C4-2B (cell line): ENCODE measurements around the gene HERC4.
A peak's percentile ranks its signal among the peaks of the same experiment; 100 is the strongest.

Experiments
- H3K27ac ChIP-seq: fragments of 450-650 bp; 2 replicates; pipeline ENCODE4 v1.5.1; 2017
- ZFX ChIP-seq: fragments of 450-650 bp; IDR thresholded peaks from 2 replicates; pipeline ENCODE4 v1.6.1; 2017
- TF ChIP-seq, protein P1 (sequence below): fragments of 450-650 bp; conservative IDR thresholded peaks from 2 replicates; pipeline ENCODE4 v1.5.1; 2017; ENCODE audit warnings: mild to moderate bottlenecking

The HERC4 gene

DNA sequence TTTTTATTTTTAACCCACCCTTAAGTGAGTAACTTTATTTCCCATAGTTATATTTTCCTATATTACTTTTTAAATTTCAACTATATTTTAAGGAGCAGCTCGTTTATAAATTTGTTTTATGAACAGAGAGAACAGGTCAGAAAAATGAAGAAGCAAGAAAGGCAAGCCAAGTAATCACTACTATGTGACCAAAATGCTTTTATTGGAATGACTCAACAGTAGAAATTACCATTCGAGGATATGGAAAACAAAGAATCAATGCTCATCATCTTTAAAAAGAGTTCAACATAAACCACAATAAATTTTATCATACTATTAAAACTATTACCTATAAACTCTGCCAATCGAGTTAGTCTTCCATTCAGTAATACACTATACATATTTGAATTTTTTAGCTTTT, 7.6 kb downstream of the HERC4 start:
- TF ChIP-seq, protein P1, sequence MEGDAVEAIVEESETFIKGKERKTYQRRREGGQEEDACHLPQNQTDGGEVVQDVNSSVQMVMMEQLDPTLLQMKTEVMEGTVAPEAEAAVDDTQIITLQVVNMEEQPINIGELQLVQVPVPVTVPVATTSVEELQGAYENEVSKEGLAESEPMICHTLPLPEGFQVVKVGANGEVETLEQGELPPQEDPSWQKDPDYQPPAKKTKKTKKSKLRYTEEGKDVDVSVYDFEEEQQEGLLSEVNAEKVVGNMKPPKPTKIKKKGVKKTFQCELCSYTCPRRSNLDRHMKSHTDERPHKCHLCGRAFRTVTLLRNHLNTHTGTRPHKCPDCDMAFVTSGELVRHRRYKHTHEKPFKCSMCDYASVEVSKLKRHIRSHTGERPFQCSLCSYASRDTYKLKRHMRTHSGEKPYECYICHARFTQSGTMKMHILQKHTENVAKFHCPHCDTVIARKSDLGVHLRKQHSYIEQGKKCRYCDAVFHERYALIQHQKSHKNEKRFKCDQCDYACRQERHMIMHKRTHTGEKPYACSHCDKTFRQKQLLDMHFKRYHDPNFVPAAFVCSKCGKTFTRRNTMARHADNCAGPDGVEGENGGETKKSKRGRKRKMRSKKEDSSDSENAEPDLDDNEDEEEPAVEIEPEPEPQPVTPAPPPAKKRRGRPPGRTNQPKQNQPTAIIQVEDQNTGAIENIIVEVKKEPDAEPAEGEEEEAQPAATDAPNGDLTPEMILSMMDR: no peak
- no peak for TF ChIP-seq ZFX
- H3K27ac ChIP-seq: no peak overlapping the region

DNA sequence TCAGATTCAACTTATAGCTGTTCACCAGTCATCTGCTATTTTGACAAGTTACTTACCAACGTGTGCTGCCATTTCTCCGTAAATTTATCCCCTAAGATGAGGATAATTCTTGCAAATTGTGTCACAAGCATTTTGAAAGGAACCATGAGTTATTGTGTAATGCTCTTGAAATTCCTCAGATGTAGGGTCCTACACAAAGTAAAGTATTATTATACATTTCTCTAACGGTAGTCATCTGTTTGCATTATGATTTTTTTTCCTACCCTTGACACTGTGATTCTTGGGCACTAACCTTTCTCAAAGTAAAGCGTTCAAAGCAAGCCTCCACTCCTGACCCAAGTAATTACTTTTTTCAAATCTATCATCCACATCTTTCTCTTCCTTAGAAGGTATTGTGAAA, 8.1 kb downstream of the HERC4 start:
- TF ChIP-seq, protein P1: no peak
- no peak for TF ChIP-seq ZFX
- no peak overlapping the region for H3K27ac ChIP-seq

DNA sequence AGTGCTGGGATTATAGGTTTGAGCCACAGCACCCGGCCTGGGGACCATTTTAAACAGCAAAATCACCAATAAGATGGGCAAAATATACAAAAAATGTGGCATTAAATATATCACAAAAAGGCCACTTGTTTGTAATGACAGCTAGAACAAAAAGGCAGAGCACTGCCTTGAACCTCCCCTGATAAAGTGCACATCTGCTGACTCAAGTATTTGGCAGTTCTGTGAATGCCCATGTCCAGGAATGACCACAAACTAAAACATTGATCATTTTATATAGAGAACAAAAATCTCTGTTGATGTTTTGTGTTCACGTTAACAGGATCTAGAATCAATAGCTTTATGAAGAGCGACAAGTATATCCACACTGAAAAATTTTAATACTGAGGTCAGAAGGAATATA, 21.5 kb downstream of the HERC4 start:
- TF ChIP-seq ZFX: no peak
- TF ChIP-seq, protein P1: no peak
- H3K27ac ChIP-seq: no peak overlapping the region

DNA sequence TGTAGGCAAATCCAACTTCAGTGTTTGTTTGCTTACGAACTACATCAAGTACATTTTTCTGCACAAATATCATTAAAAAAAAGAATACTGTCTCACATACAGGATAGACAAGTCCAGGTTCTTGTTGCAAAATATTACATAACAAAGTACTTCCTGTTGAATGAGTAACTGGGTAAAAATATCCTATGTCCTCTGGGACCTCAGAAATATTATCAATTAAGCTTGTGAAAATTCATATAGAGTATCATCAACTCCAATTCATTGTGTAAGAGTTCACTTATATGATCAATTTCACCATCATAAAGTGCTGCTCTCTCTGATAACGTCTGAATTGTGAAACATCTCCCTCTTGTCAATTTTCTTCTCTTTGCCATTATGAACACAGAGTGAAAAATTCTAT, 22.6 kb downstream of the HERC4 start:
- no peak overlapping the region for H3K27ac ChIP-seq
- TF ChIP-seq, protein P1: no peak
- TF ChIP-seq ZFX: no peak

DNA sequence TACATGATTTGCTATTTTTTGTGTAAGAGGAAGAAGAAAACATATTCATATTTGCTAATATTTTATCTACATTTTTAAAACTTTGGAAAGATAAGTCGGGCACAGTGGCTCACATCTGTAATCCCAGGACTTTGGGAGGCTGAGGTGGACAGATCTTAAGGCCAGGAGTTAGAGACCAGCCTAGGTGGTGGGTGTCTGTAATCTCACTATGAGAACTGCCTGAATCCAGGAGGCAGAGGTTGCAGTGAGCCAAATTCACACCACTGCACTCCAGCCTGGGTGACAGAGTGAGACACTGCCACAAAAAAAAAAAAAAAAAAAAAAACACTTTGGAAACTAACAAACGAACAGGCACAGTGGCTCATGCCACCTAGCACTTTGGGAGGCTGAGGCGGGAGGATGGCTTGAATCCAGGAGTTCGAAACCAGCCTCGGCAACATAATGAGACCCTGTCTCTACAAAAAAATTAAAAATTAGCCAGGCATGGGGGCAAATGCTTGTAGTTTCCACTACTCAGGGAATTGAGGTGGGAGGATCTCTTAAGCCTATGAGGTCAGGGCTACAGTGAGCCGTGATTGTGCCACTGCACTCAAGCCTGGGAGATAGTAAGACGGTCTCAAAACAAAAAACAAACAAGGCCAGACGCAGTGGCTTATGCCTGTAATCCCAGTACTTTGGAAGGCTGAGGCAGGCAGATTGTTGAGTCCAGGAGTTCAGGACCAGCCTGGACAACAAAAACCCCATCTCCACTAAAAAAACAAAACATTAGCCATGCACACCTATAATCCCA, 25.6 kb downstream of the HERC4 start:
- TF ChIP-seq, protein P1: no peak
- no peak for TF ChIP-seq ZFX
- H3K27ac ChIP-seq: no peak overlapping the region

DNA sequence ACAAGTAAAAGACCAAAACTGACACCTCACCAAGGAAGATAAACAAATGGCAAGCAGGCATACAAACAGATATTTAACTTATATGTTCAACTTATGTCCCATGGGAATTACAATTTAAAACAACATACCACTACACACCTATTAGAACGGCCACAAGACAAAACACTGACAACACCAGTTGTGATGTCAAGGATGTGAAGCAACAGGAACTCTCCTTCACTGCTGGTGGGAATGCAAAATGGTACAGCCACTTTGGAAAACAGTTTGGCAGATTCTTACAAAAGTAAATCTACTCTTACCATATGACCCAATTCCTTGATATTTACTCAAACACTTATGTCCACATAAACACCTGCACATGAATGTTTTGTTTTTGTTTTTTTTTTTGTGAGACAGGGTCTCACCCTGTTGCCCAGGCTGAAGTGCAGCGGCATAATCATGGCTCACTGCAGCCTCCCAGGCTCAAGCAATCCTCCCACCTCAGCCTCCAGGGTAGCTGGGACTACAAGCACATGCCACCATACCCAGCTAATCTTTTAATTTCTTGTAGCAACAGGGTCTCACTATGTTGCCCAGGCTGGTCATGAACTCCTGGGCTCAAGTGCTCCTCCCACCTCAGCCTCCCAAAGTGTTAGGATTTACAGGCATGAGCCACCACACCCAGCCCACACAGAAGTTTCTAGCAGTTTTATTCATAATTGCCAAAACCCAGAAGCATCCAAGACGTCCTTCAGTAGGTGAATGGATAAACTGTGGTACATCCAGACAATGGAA, 27.3 kb downstream of the HERC4 start:
- TF ChIP-seq, protein P1: no peak
- no peak for TF ChIP-seq ZFX
- peak overlapping the region; percentile 26; the same call in 1 of the 2 replicates for H3K27ac ChIP-seq

DNA sequence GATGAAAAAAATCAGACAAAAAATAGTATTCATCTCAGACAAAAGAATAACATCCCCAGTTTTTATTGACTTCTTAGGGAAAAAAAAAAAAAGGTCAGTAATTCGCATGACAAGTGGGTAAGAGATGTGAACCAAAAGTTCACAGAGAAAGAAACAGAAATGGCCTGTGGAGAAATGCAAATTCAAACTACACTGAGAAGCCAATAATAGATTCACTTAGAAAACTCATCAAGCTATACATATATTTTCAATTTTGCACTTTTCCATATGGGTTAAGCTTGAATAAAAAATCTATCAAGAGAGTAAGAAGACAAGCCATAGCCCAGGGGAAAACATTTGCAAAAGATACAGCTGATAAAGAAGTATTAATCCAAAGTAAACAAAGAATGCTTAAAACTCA, 28.0 kb downstream of the HERC4 start:
- no peak overlapping the region for H3K27ac ChIP-seq

More for the DNA sequence above, 28.0 kb downstream of the HERC4 start:
- TF ChIP-seq ZFX: no peak
- TF ChIP-seq, protein P1: no peak
